Fibroblast of lung (primary cell): ENCODE measurements around the gene TRIM37. TPM values are rescaled to one million over a fixed set of nuclear protein-coding genes. Genes with fewer than 3 reads are reported as not detected.

Experiments used
- DNase-seq, 2 donors: peaks; one replicate each; pipeline versions ENCODE4 v3.0.0 to v3.0.0-alpha.2; 2010; ENCODE audit warnings: low read depth in 2 of 2
- H2AFZ ChIP-seq: 2 replicates; pipeline ENCODE4 v1.5.1; 2012; ENCODE audit warnings: low read length, control low read depth, inconsistent platforms
- H3K27ac ChIP-seq: 2 replicates; pipeline ENCODE4 v1.5.1; 2011; ENCODE audit warnings: low read length, control low read depth; ENCODE audit not compliant: insufficient read depth
- H3K27me3 ChIP-seq: 2 replicates; pipeline ENCODE4 v1.5.1; 2011; ENCODE audit warnings: mild to moderate bottlenecking, low read length; ENCODE audit not compliant: control insufficient read depth, insufficient read depth
- H3K36me3 ChIP-seq: 2 replicates; pipeline ENCODE4 v1.5.1; 2011; ENCODE audit warnings: low read length; ENCODE audit not compliant: control insufficient read depth, insufficient read depth
- H3K4me1 ChIP-seq: 2 replicates; pipeline ENCODE4 v1.5.1; 2011; ENCODE audit warnings: low read length; ENCODE audit not compliant: control insufficient read depth, insufficient read depth; ENCODE audit errors: extremely low read depth
- H3K4me2 ChIP-seq: 2 replicates; pipeline ENCODE4 v1.5.1; 2011; ENCODE audit warnings: low read length, control low read depth; ENCODE audit not compliant: insufficient read depth; ENCODE audit errors: extremely low read depth
- H3K4me3 ChIP-seq, 4 experiments: fragments of 200-600 bp in 1 of 4; sonication (generic) in 1 of 4; replicated peaks in 1 of 4; 2 replicates each; pipeline ENCODE4 v1.5.1; 2011 to 2016; ENCODE audit warnings: low read length in 4 of 4, low read depth in 3 of 4, mild to moderate bottlenecking in 3 of 4, control low read depth in 2 of 4, inconsistent platforms in 1 of 4, mixed read lengths in 1 of 4; ENCODE audit not compliant: insufficient read depth in 1 of 4; ENCODE audit errors: control extremely low read depth in 1 of 4
- H3K79me2 ChIP-seq: 2 replicates; pipeline ENCODE4 v1.5.1; 2012; ENCODE audit warnings: mild to moderate bottlenecking, low read length, inconsistent platforms; ENCODE audit not compliant: control insufficient read depth, insufficient read depth
- H3K9ac ChIP-seq: 2 replicates; pipeline ENCODE4 v1.5.1; 2011; ENCODE audit warnings: mild to moderate bottlenecking, low read length, control low read depth; ENCODE audit not compliant: insufficient read depth
- H3K9me3 ChIP-seq: 2 replicates; pipeline ENCODE4 v1.5.1; 2012; ENCODE audit warnings: low read depth, low read length; ENCODE audit not compliant: control insufficient read depth, insufficient read depth
- H4K20me1 ChIP-seq: 2 replicates; pipeline ENCODE4 v1.5.1; 2011; ENCODE audit warnings: low read length; ENCODE audit not compliant: control insufficient read depth, insufficient read depth; ENCODE audit errors: extremely low read depth
- EZH2 ChIP-seq: IDR thresholded peaks from 2 replicates; pipeline ENCODE4 v1.5.1; 2012; ENCODE audit warnings: low read length, control low read depth, mild to moderate bottlenecking; ENCODE audit errors: missing control alignments
- polyA plus RNA-seq, 2 donors: library from polyadenylated mRNA; depleted of rRNA in 1 of 2; stranded (reverse) in 1 of 2; unstranded in 1 of 2; fragments of >200 nt; gene quantifications; 2 replicates each; pipeline ENCODE4 v1.2.1, GENCODE V29; 2011 to 2012; ENCODE audit warnings: missing spikeins in 1 of 2
- total RNA-seq: library from RNA; depleted of rRNA; stranded (reverse); fragments of >200 nt; gene quantifications from 2 replicates; pipeline ENCODE4 v1.2.1, GENCODE V29; 2014
- TF ChIP-seq, protein P1 (sequence below), 2 donors: IDR thresholded peaks in 1 of 2; conservative IDR thresholded peaks in 1 of 2; 1 replicate in 1 of 2; 2 replicates in 1 of 2; pipeline ENCODE4 v1.5.1; 2011 to 2012; ENCODE audit warnings: low read length in 2 of 2, control low read depth in 1 of 2, inconsistent platforms in 1 of 2, low read depth in 1 of 2, mild to moderate bottlenecking in 1 of 2

TRIM37 gene
- total and polyA plus RNA-seq, 2 donors (not counting 1 experiment from before 2014, with no cell fraction given) = 29.3 to 55.3 TPM

DNA sequence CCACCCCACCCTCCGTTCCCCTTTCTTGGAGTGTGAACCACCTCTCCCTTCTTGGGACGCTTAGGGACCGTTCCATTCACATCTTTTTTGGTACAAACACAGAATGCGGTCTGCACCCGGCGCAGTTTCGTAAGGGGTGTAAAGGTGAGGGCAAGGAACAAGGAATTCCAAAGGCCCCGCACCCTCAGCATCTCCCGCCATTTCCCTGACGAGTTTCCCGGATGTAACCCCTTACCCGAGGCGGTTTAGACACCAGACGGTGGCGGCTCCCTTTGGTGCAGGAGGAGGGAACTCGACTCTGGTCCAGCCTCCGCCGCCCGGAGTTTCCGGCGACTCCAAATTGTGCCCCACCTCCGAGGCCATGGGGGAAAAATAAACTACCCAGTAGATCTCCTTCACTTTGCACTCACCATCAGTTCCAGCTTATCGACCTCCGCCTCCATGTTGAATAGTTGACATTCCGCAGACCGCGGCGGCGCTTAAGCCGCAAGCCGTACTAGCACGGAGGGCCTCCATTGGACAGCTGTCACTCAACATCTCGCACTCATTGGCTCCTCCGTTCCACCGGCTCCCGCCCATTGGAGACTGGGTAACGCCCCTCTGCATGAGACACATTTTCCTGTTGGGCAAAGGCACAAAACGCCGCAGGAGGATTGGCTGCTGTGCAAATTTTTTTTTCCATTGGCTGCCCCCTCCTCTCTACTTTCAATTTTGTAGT, 48.2 kb upstream of the TRIM37 start, which contains the start of gene SKA2:
SKA2 (minus strand) TSS at position 466 of the 718 bp plus-strand sequence; CDS start at position 443, 23 bp downstream.
- H3K27ac ChIP-seq = peak within 1 kb of the TSS; percentile 94
- no peaks in the 10 kb centered on the region for H3K27me3 ChIP-seq
- H2AFZ ChIP-seq = peak within 1 kb of the TSS; percentile 76
- H3K36me3 ChIP-seq = no peaks in the 10 kb centered on the region
- peak within 1 kb of the TSS; percentile 67 to 90 (median 86) for H3K4me3 ChIP-seq
- peak within 1 kb of the TSS; percentile 80 for H3K9ac ChIP-seq
- peaks cover 86% of the 10 kb centered on the region for H3K79me2 ChIP-seq
- H3K4me2 ChIP-seq = peak within 1 kb of the TSS; percentile 64
- no peaks in the 10 kb centered on the region for H3K9me3 ChIP-seq
- TF ChIP-seq EZH2 = peak; percentile 71
- TF ChIP-seq, protein P1, sequence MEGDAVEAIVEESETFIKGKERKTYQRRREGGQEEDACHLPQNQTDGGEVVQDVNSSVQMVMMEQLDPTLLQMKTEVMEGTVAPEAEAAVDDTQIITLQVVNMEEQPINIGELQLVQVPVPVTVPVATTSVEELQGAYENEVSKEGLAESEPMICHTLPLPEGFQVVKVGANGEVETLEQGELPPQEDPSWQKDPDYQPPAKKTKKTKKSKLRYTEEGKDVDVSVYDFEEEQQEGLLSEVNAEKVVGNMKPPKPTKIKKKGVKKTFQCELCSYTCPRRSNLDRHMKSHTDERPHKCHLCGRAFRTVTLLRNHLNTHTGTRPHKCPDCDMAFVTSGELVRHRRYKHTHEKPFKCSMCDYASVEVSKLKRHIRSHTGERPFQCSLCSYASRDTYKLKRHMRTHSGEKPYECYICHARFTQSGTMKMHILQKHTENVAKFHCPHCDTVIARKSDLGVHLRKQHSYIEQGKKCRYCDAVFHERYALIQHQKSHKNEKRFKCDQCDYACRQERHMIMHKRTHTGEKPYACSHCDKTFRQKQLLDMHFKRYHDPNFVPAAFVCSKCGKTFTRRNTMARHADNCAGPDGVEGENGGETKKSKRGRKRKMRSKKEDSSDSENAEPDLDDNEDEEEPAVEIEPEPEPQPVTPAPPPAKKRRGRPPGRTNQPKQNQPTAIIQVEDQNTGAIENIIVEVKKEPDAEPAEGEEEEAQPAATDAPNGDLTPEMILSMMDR (conservative IDR thresholded peaks at IDR 0.05 in 1 of 2, IDR thresholded peaks at IDR 0.05 in 1 of 2; ENCODE audit: low read depth in 1 of 2, low read length in 2 of 2) = no peak
- H3K4me1 ChIP-seq = peaks cover 8% of the 10 kb centered on the region
- no peak for DNase-seq
- no peaks in the 10 kb centered on the region for H4K20me1 ChIP-seq

DNA sequence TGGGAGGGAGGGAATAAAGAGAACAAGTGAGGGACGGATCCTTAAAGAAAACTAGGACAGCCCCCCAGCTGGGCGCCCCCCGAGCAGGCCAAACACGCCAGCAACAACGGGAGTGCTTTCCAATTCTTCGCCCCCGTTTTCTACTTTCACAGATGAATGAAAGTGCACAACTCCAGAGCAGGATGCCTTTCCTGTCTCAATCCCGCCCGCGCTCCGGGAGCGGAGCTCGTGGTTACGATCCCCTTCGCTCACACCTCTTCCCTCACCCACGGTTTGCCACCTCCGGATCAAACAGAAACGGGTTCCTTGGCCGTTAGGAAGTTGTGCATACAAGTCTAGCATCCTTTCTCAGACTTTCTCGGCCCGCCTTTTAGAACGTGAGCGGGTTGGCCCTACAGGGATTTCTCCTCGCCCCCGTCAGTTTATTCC, 47.6 kb upstream of the TRIM37 start:
- H3K9me3 ChIP-seq = no peaks in the 10 kb centered on the region
- H3K79me2 ChIP-seq = peaks cover 86% of the 10 kb centered on the region
- no peaks in the 10 kb centered on the region for H4K20me1 ChIP-seq
- H3K36me3 ChIP-seq = no peaks in the 10 kb centered on the region
- peak overlapping the region; percentile 76 for H2AFZ ChIP-seq
- H3K27ac ChIP-seq = peak overlapping the region; percentile 94
- no peaks in the 10 kb centered on the region for H3K27me3 ChIP-seq
- peak overlapping the region; percentile 80 for H3K9ac ChIP-seq
- peaks cover 10% of the 10 kb centered on the region for H3K4me1 ChIP-seq
- TF ChIP-seq, protein P1 (conservative IDR thresholded peaks at IDR 0.05 in 1 of 2, IDR thresholded peaks at IDR 0.05 in 1 of 2; ENCODE audit: low read depth in 1 of 2, low read length in 2 of 2) = no peak
- no peak for TF ChIP-seq EZH2
- DNase-seq = peak; percentile 44 to 51
- H3K4me2 ChIP-seq = peak overlapping the region; percentile 26
- H3K4me3 ChIP-seq = peak overlapping the region; percentile 67 to 90 (median 85)

GRCh38 chr17:59152925-59153324, 46.2 kb upstream of the TRIM37 start:
- H3K4me3 ChIP-seq = peak overlapping the region in 3 of 4 experiments; percentile 67 to 85 (median 85)
- H2AFZ ChIP-seq = no peak overlapping the region
- H3K4me1 ChIP-seq = peaks cover 10% of the 10 kb centered on the region
- TF ChIP-seq, protein P1 (conservative IDR thresholded peaks at IDR 0.05 in 1 of 2, IDR thresholded peaks at IDR 0.05 in 1 of 2; ENCODE audit: low read depth in 1 of 2, low read length in 2 of 2) = no peak
- TF ChIP-seq EZH2 = no peak
- H3K27ac ChIP-seq = peak overlapping the region; percentile 94
- H4K20me1 ChIP-seq = no peaks in the 10 kb centered on the region
- no peak overlapping the region for H3K9ac ChIP-seq
- no peaks in the 10 kb centered on the region for H3K9me3 ChIP-seq
- no peaks in the 10 kb centered on the region for H3K36me3 ChIP-seq
- H3K4me2 ChIP-seq = peak overlapping the region; percentile 26
- peak in 1 of 2 donors; percentile 12 for DNase-seq
- H3K27me3 ChIP-seq = no peaks in the 10 kb centered on the region
- H3K79me2 ChIP-seq = peaks cover 86% of the 10 kb centered on the region
